GM23338 (cell line): ENCODE data around the gene VPS45. TPM values are rescaled to one million over a fixed set of nuclear protein-coding genes. Genes with fewer than 3 reads are reported as not detected.

Experiments used
- ATAC-seq: fragments of 200-7000 bp; cut with Tn5 transposase; 3 replicates; pipeline ENCODE4 v1.9.1; 2020
- DNase-seq: peaks from one replicate; pipeline ENCODE4 v3.0.0-alpha.2; 2015; ENCODE audit warnings: low spot score
- H2AFZ ChIP-seq: fragments of 200-600 bp; sonication (generic); 2 replicates; pipeline ENCODE4 v1.8.0; 2016; ENCODE audit warnings: antibody characterized with exemption, mild to moderate bottlenecking, moderate library complexity
- H3F3A ChIP-seq: fragments of 200-600 bp; sonication (generic); replicated peaks from 2 replicates; pipeline ENCODE4 v1.8.0; 2017; ENCODE audit warnings: antibody characterized with exemption, mixed run types, low read depth
- H3K27ac ChIP-seq: fragments of 200-600 bp; sonication (generic); 2 replicates; pipeline ENCODE4 v1.6.1; 2016; ENCODE audit warnings: low read depth
- H3K27me3 ChIP-seq: fragments of 200-600 bp; sonication (generic); 2 replicates; pipeline ENCODE4 v1.8.0; 2016; ENCODE audit warnings: mild to moderate bottlenecking, mixed run types, moderate library complexity; ENCODE audit not compliant: insufficient read depth
- H3K36me3 ChIP-seq: fragments of 200-600 bp; sonication (generic); 2 replicates; pipeline ENCODE4 v1.8.0; 2016; ENCODE audit warnings: mild to moderate bottlenecking; ENCODE audit not compliant: insufficient read depth
- H3K4me1 ChIP-seq: fragments of 200-600 bp; sonication (generic); 2 replicates; pipeline ENCODE4 v1.8.0; 2016; ENCODE audit warnings: mild to moderate bottlenecking, moderate library complexity; ENCODE audit not compliant: insufficient read depth
- H3K4me2 ChIP-seq: fragments of 200-600 bp; sonication (generic); 2 replicates; pipeline ENCODE4 v1.7.1; 2017; ENCODE audit warnings: mixed run types
- H3K4me3 ChIP-seq: fragments of 200-600 bp; sonication (generic); 2 replicates; pipeline ENCODE4 v1.6.1; 2016; ENCODE audit warnings: mixed run types
- H3K79me2 ChIP-seq: fragments of 200-600 bp; sonication (generic); replicated peaks from 2 replicates; pipeline ENCODE4 v1.8.0; 2017; ENCODE audit warnings: mild to moderate bottlenecking; ENCODE audit not compliant: insufficient read depth
- H3K9me2 ChIP-seq: fragments of 200-600 bp; sonication (generic); 2 replicates; pipeline ENCODE4 v1.8.0; 2017; ENCODE audit not compliant: insufficient read depth
- H4K20me1 ChIP-seq: fragments of 200-600 bp; sonication (generic); replicated peaks from 2 replicates; pipeline ENCODE4 v1.8.0; 2017; ENCODE audit warnings: mild to moderate bottlenecking; ENCODE audit not compliant: insufficient read depth
- H3K27ac Mint-ChIP-seq: 2 replicates; pipeline ENCODE4 v1.8.0; 2020; ENCODE audit warnings: inconsistent platforms, mild to moderate bottlenecking, moderate library complexity, mixed read lengths
- H3K27me3 Mint-ChIP-seq: 3 replicates; pipeline ENCODE4 v1.8.0; 2022; ENCODE audit warnings: low read depth, mild to moderate bottlenecking, moderate library complexity, mixed read lengths, inconsistent platforms; ENCODE audit not compliant: insufficient read depth, poor library complexity
- H3K36me3 Mint-ChIP-seq: 3 replicates; pipeline ENCODE4 v1.8.0; 2021; ENCODE audit warnings: low read depth, mild to moderate bottlenecking, inconsistent platforms, moderate library complexity, mixed read lengths
- H3K4me1 Mint-ChIP-seq: 3 replicates; pipeline ENCODE4 v1.8.0; 2020; ENCODE audit warnings: mild to moderate bottlenecking, inconsistent platforms, mixed read lengths
- H3K4me3 Mint-ChIP-seq: 3 replicates; pipeline ENCODE4 v1.8.0; 2021; ENCODE audit warnings: moderate library complexity, mild to moderate bottlenecking, inconsistent platforms, mixed read lengths
- H3K9me3 Mint-ChIP-seq: 3 replicates; pipeline ENCODE4 v1.8.0; 2020; ENCODE audit warnings: moderate library complexity, mild to moderate bottlenecking, inconsistent platforms, mixed read lengths
- CREB1 ChIP-seq: fragments of 250-450 bp; sonication (Bioruptor Pico); IDR thresholded peaks from 2 replicates; pipeline ENCODE4 v1.5.0; 2020; ENCODE audit warnings: low read depth, mild to moderate bottlenecking, moderate library complexity
- CTCF ChIP-seq, 2 experiments: fragments of 200-600 bp in 1 of 2; sonication (generic) in 1 of 2; conservative IDR thresholded peaks; 2 replicates each; pipeline versions ENCODE4 v1.5.1 to v1.6.1; 2016 to 2017; ENCODE audit warnings: antibody characterized with exemption in 2 of 2, low read depth in 2 of 2, mild to moderate bottlenecking in 2 of 2, moderate library complexity in 1 of 2
- ETS1 ChIP-seq: IDR thresholded peaks from 2 replicates; pipeline ENCODE4 v1.6.1; 2016; ENCODE audit warnings: antibody characterized with exemption
- EZH2phosphoT487 ChIP-seq: fragments of 200-600 bp; sonication (generic); IDR thresholded peaks from one replicate; pipeline ENCODE4 v1.8.1; 2018; ENCODE audit warnings: antibody characterized with exemption; ENCODE audit not compliant: unreplicated experiment
- JUNB ChIP-seq: IDR thresholded peaks from one replicate; pipeline ENCODE4 v1.6.1; 2016; ENCODE audit warnings: antibody characterized with exemption; ENCODE audit not compliant: unreplicated experiment
- NANOG ChIP-seq: IDR thresholded peaks from 2 replicates; pipeline ENCODE4 v1.6.1; 2016; ENCODE audit warnings: antibody characterized with exemption, borderline replicate concordance
- POLR2AphosphoS5 ChIP-seq: IDR thresholded peaks from 2 replicates; pipeline ENCODE4 v1.6.1; 2016; ENCODE audit warnings: antibody characterized with exemption, low read depth
- STAT1 ChIP-seq: IDR thresholded peaks from one replicate; pipeline ENCODE4 v1.6.1; 2016; ENCODE audit warnings: antibody characterized with exemption; ENCODE audit not compliant: unreplicated experiment
- ZNF331 ChIP-seq: fragments of 250-450 bp; sonication (Bioruptor Pico); IDR thresholded peaks from 2 replicates; pipeline ENCODE4 v1.5.0; 2020; ENCODE audit warnings: low read depth, mild to moderate bottlenecking, moderate library complexity
- polyA plus RNA-seq: library from polyadenylated mRNA; unstranded; fragments of >200 nt; fragmentation: Nextera tagmentation; extraction: Ambion mirVana; gene quantifications from 2 replicates; pipeline ENCODE4 v1.2.1, GENCODE V29; 2016
- total RNA-seq: library from RNA; depleted of rRNA; stranded (reverse); fragments of >200 nt; shearing (Covaris generic); gene quantifications from 2 replicates; pipeline ENCODE4 v1.2.3, GENCODE V29; 2014

Gene VPS45
- total and polyA plus RNA-seq, 2 experiments from 2014 or later: 23.5 to 37.5 TPM

GRCh38 chr1:150176593-150176992 lies 109.0 kb downstream of the VPS45 start:
- no peak for TF ChIP-seq EZH2phosphoT487
- TF ChIP-seq ETS1: no peak
- no peak for TF ChIP-seq JUNB
- H3K9me3 Mint-ChIP-seq: no peaks in the 10 kb centered on the region
- H3K27ac Mint-ChIP-seq: no peak overlapping the region
- no peak overlapping the region for H3K4me2 ChIP-seq
- H3K4me3 ChIP-seq: no peak overlapping the region
- no peaks in the 10 kb centered on the region for H3K4me1 Mint-ChIP-seq
- no peaks in the 10 kb centered on the region for H3K79me2 ChIP-seq
- peaks cover 2% of the 10 kb centered on the region for H3K27me3 Mint-ChIP-seq
- H2AFZ ChIP-seq: no peak overlapping the region
- ATAC-seq: no peak
- H4K20me1 ChIP-seq: no peaks in the 10 kb centered on the region
- no peaks in the 10 kb centered on the region for H3K36me3 ChIP-seq
- no peaks in the 10 kb centered on the region for H3K4me1 ChIP-seq
- H3K27ac ChIP-seq: no peak overlapping the region
- no peak overlapping the region for H3K4me3 Mint-ChIP-seq
- H3K9me2 ChIP-seq: no peaks in the 10 kb centered on the region
- no peaks in the 10 kb centered on the region for H3K36me3 Mint-ChIP-seq
- no peaks in the 10 kb centered on the region for H3F3A ChIP-seq
- no peak for DNase-seq
- H3K27me3 ChIP-seq: no peaks in the 10 kb centered on the region

GRCh38 chr1:150178548-150178947 lies 111.0 kb downstream of the VPS45 start:
- H2AFZ ChIP-seq: no peak overlapping the region
- no peaks in the 10 kb centered on the region for H3K9me2 ChIP-seq
- Mint-ChIP-seq H3K36me3 (no peaks in the 10 kb centered on the region), H3K27ac (no peak overlapping the region), H3K27me3 (peaks cover 2% of the 10 kb centered on the region), H3K9me3 (no peaks in the 10 kb centered on the region), H3K4me3 (no peak overlapping the region), H3K4me1 (no peaks in the 10 kb centered on the region)
- H3K4me2 ChIP-seq: no peak overlapping the region
- TF ChIP-seq NANOG (no peak), ZNF331 (CRISPR knock-in tag) (no peak)
- H3K36me3 ChIP-seq: no peaks in the 10 kb centered on the region
- no peaks in the 10 kb centered on the region for H3K4me1 ChIP-seq
- H3K27me3 ChIP-seq: no peaks in the 10 kb centered on the region
- H3K4me3 ChIP-seq: no peak overlapping the region
- no peak for ATAC-seq
- H3K27ac ChIP-seq: no peak overlapping the region
- no peaks in the 10 kb centered on the region for H4K20me1 ChIP-seq
- DNase-seq: no peak
- H3F3A ChIP-seq: no peaks in the 10 kb centered on the region
- no peaks in the 10 kb centered on the region for H3K79me2 ChIP-seq

- no peaks in the 10 kb centered on the region for H3K36me3 ChIP-seq
- H4K20me1 ChIP-seq: no peaks in the 10 kb centered on the region
- H3K27me3 ChIP-seq: no peaks in the 10 kb centered on the region
- DNase-seq (no peak), ATAC-seq (no peak)
- TF ChIP-seq JUNB: no peak
- TF ChIP-seq ZNF331 (CRISPR knock-in tag): no peak
- TF ChIP-seq STAT1: no peak
- TF ChIP-seq CREB1 (CRISPR knock-in tag): no peak
- TF ChIP-seq ETS1: no peak
- no peak for TF ChIP-seq NANOG
- TF ChIP-seq CTCF (conservative IDR thresholded peaks at IDR 0.05; ENCODE audit: low read depth in 2 of 2): no peak
- no peak for TF ChIP-seq POLR2AphosphoS5
- H2AFZ ChIP-seq: no peak overlapping the region
- H3K4me1 Mint-ChIP-seq: no peaks in the 10 kb centered on the region
- H3K4me2 ChIP-seq: no peak overlapping the region
- no peaks in the 10 kb centered on the region for H3K9me2 ChIP-seq
- H3K36me3 Mint-ChIP-seq: no peaks in the 10 kb centered on the region
- H3K9me3 Mint-ChIP-seq: no peaks in the 10 kb centered on the region
- no peak overlapping the region for H3K27ac Mint-ChIP-seq
- no peaks in the 10 kb centered on the region for H3K4me1 ChIP-seq
- no peaks in the 10 kb centered on the region for H3F3A ChIP-seq
- H3K4me3 Mint-ChIP-seq: no peak overlapping the region
- H3K27ac ChIP-seq: no peak overlapping the region
- H3K4me3 ChIP-seq: no peak overlapping the region
- H3K79me2 ChIP-seq: no peaks in the 10 kb centered on the region
- peaks cover 2% of the 10 kb centered on the region for H3K27me3 Mint-ChIP-seq
These were observed 112.3 kb downstream of the VPS45 start for GRCh38 chr1:150179867-150180266.
